Endothelial cell of umbilical vein (primary cell): Measurements from ENCODE around the gene CHTF8. TPM values are rescaled to one million over a fixed set of nuclear protein-coding genes. Genes with fewer than 3 reads are reported as not detected.

Experiments
- BruUV-seq: library from RNA; stranded (reverse); fragments of 400-500 nt; replicated peaks from 2 replicates; lab custom pipeline; 2021; lab: Mats Ljungman, UMichigan
- CTCF ChIA-PET: fragments of 300-600, 350-600 bp; sonication (Branson Sonifier 250); formaldehyde crosslinking; loops from one replicate; lab custom pipeline; 2021; ENCODE audit warnings: antibody characterized with exemption, inconsistent platforms; lab: Charles Lee
- POLR2A ChIA-PET: fragments of 300-600, 350-600 bp; sonication (Branson Sonifier 250); formaldehyde crosslinking; loops from one replicate; lab custom pipeline; 2021; ENCODE audit warnings: antibody characterized with exemption, inconsistent platforms; lab: Charles Lee
- DNase-seq: peaks from one replicate; pipeline ENCODE4 v3.0.0-alpha.2; 2011; ENCODE audit warnings: low read depth, low spot score
- FAIRE-seq: peaks from 2 replicates; lab custom pipeline; 2011; peaks lifted over from hg19 to GRCh38; lab: Jason Lieb, UNC
- H2AFZ ChIP-seq: 2 replicates; pipeline ENCODE4 v1.6.0; 2012; ENCODE audit warnings: low read depth, low read length, control low read depth, inconsistent platforms
- H3K27ac ChIP-seq: 2 replicates; pipeline ENCODE4 v1.5.1; 2011; ENCODE audit warnings: low read depth, mild to moderate bottlenecking, control low read depth, low read length, moderate library complexity; ENCODE audit not compliant: insufficient read depth
- H3K27me3 ChIP-seq, 2 experiments: 2 replicates each; pipeline versions ENCODE4 v1.6.0 to v1.6.1; 2011; ENCODE audit warnings: low read length in 2 of 2, mixed read lengths in 1 of 2; ENCODE audit not compliant: control insufficient read depth in 2 of 2, insufficient read depth in 2 of 2
- H3K36me3 ChIP-seq, 2 experiments: 2 replicates in 1 of 2; 3 replicates in 1 of 2; pipeline ENCODE4 v1.5.1; 2011; ENCODE audit warnings: low read length in 2 of 2, mild to moderate bottlenecking in 1 of 2, moderate library complexity in 1 of 2; ENCODE audit not compliant: control insufficient read depth in 2 of 2, insufficient read depth in 2 of 2; ENCODE audit errors: extremely low read depth in 1 of 2
- H3K4me1 ChIP-seq: 3 replicates; pipeline ENCODE4 v1.5.1; 2011; ENCODE audit warnings: mild to moderate bottlenecking, low read length; ENCODE audit not compliant: control insufficient read depth, insufficient read depth; ENCODE audit errors: extremely low read depth
- H3K4me2 ChIP-seq: 2 replicates; pipeline ENCODE4 v1.6.1; 2011; ENCODE audit warnings: low read length, control low read depth, mixed read lengths; ENCODE audit not compliant: insufficient read depth
- H3K4me3 ChIP-seq, 3 experiments: fragments of 200-600 bp in 1 of 3; sonication (generic), shearing (Covaris generic) in 1 of 3; replicated peaks in 1 of 3; 2 replicates each; pipeline ENCODE4 v1.5.1; 2011 to 2016; ENCODE audit warnings: control low read depth in 3 of 3, low read length in 3 of 3, mild to moderate bottlenecking in 2 of 3, inconsistent platforms in 1 of 3, low read depth in 1 of 3, moderate library complexity in 1 of 3; ENCODE audit not compliant: insufficient read depth in 1 of 3
- H3K79me2 ChIP-seq: 2 replicates; pipeline ENCODE4 v1.6.0; 2012; ENCODE audit warnings: low read length, inconsistent platforms; ENCODE audit not compliant: control insufficient read depth, insufficient read depth
- H3K9ac ChIP-seq: replicated peaks from 2 replicates; pipeline ENCODE3; 2011; ENCODE audit warnings: low read length, control low read depth; ENCODE audit not compliant: insufficient read depth; ENCODE audit errors: extremely low read depth
- H3K9me1 ChIP-seq: replicated peaks from 3 replicates; pipeline ENCODE4 v1.6.0; 2011; ENCODE audit warnings: mild to moderate bottlenecking, low read length; ENCODE audit not compliant: control insufficient read depth, insufficient read depth; ENCODE audit errors: extremely low read depth
- H3K9me3 ChIP-seq: replicated peaks from 2 replicates; pipeline ENCODE4 v1.5.1; 2012; ENCODE audit warnings: low read length, inconsistent platforms; ENCODE audit not compliant: control insufficient read depth, insufficient read depth
- H4K20me1 ChIP-seq: replicated peaks from 2 replicates; pipeline ENCODE3; 2011; ENCODE audit warnings: mild to moderate bottlenecking, low read length; ENCODE audit not compliant: control insufficient read depth, insufficient read depth; ENCODE audit errors: extremely low read depth
- EZH2 ChIP-seq: IDR thresholded peaks from 2 replicates; pipeline ENCODE4 v1.6.1; 2012; ENCODE audit warnings: borderline replicate concordance, low read depth, mild to moderate bottlenecking, moderate library complexity, low read length, inconsistent platforms; ENCODE audit not compliant: severe bottlenecking
- FOS ChIP-seq: IDR thresholded peaks from 2 replicates; pipeline ENCODE4 v1.6.1; 2011; ENCODE audit warnings: mild to moderate bottlenecking, low read length, moderate library complexity, borderline replicate concordance; ENCODE audit not compliant: insufficient read depth
- GATA2 ChIP-seq: IDR thresholded peaks from 2 replicates; pipeline ENCODE4 v1.7.0; 2011; ENCODE audit warnings: low read depth, mild to moderate bottlenecking, moderate library complexity, mixed read lengths, low read length; ENCODE audit not compliant: insufficient read length, insufficient read depth
- JUN ChIP-seq: IDR thresholded peaks from 2 replicates; pipeline ENCODE4 v1.6.1; 2011; ENCODE audit warnings: borderline replicate concordance, low read depth; ENCODE audit not compliant: insufficient read length, insufficient read depth
- MAX ChIP-seq: IDR thresholded peaks from 2 replicates; pipeline ENCODE4 v1.6.1; 2011; ENCODE audit not compliant: insufficient read depth, insufficient read length
- MYC ChIP-seq: IDR thresholded peaks from one replicate; pipeline ENCODE4 v1.6.1; 2011; ENCODE audit warnings: mild to moderate bottlenecking, low read depth, low read length
- POLR2A ChIP-seq: IDR thresholded peaks from 2 replicates; pipeline ENCODE4 v1.6.1; 2012; ENCODE audit warnings: low read depth, mild to moderate bottlenecking, control low read depth, low read length
- POLR2AphosphoS5 ChIP-seq: IDR thresholded peaks from 2 replicates; pipeline ENCODE4 v1.6.1; 2012; ENCODE audit warnings: low read depth, mild to moderate bottlenecking, control low read depth, low read length, moderate library complexity; ENCODE audit not compliant: insufficient read depth
- dilution Hi-C: fragments of 300-500 bp; cut with MboI; formaldehyde crosslinking; loops from one replicate; pipeline ENCODE4 v1.15.0; 2019; ENCODE audit warnings: low sequenced_read_pairs; ENCODE audit not compliant: extremely low pct_ligation_motif_present
- intact Hi-C: fragments of 100-400 bp; cut with micrococcal nuclease; formaldehyde crosslinking; loops from one replicate; pipeline ENCODE4 v1.10.0; 2022
- polyA plus RNA-seq, 4 experiments: library from polyadenylated mRNA; depleted of rRNA in 3 of 4; stranded (reverse) in 3 of 4; unstranded in 1 of 4; fragments of >200 nt; gene quantifications; 2 replicates each; pipeline versions ENCODE4 v1.2.1 to v1.2.3, GENCODE V29; 2011 to 2012; ENCODE audit warnings: missing spikeins in 1 of 4
- total RNA-seq: library from RNA; stranded (reverse); gene quantifications from 2 replicates; pipeline ENCODE4 v1.2.3, GENCODE V29; 2021
- TF ChIP-seq, protein P1 (sequence below), 2 donors: IDR thresholded peaks; 1 replicate in 1 of 2; 2 replicates in 1 of 2; pipeline ENCODE4 v1.5.1; 2011; ENCODE audit warnings: low read length in 2 of 2, mild to moderate bottlenecking in 2 of 2, moderate library complexity in 2 of 2, control low read depth in 1 of 2, inconsistent platforms in 1 of 2, low read depth in 1 of 2; ENCODE audit not compliant: insufficient read depth in 1 of 2; ENCODE audit errors: extremely low read depth in 1 of 2

Gene CHTF8
- total and polyA plus RNA-seq, 2 donors (not counting 3 experiments of a cell fraction or from before 2014, with no cell fraction given) = 128 to 131 TPM

DNA sequence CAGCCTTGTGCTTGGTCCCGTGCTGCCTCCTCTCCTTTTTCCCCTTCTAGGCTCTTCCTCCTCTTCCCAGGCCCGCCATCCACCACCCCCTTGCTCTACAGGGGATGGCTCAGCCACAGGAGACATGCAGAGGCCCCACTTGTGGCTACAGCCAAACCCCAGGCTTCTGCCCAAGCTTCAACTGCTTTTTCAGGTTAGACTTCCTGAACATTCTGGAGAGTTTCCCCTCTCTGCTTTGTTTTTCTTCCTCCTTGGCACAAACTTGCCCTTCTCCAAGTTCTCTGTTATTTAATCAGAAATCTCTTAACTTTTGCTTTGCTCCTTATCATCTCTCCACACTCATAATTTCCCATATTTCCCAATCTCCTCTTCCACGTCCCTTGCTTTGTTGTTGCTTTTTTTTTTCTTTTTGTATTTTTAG lies 45.2 kb downstream of the CHTF8 start:
- BruUV-seq = no TSS peak
- FAIRE-seq (peak; percentile 58), DNase-seq (peak; percentile 81)
- Histone ChIP-seq H3K36me3 (no peaks in the 10 kb centered on the region), H3K4me2 (no peak overlapping the region), H3K9me1 (no peaks in the 10 kb centered on the region), H2AFZ (peak overlapping the region; percentile 6), H3K4me3 (no peak overlapping the region), H3K27ac (no peak overlapping the region), H3K27me3 (no peaks in the 10 kb centered on the region), H4K20me1 (no peaks in the 10 kb centered on the region), H3K79me2 (no peaks in the 10 kb centered on the region), H3K9me3 (no peaks in the 10 kb centered on the region), H3K4me1 (peaks cover 5% of the 10 kb centered on the region), H3K9ac (no peak overlapping the region)
- POLR2A ChIA-PET = no interaction called here
- TF ChIP-seq POLR2AphosphoS5 = no peak
- TF ChIP-seq JUN = no peak
- no peak for TF ChIP-seq FOS
- no peak for TF ChIP-seq MYC
- no peak for TF ChIP-seq MAX
- no peak for TF ChIP-seq EZH2
- TF ChIP-seq, protein P1, sequence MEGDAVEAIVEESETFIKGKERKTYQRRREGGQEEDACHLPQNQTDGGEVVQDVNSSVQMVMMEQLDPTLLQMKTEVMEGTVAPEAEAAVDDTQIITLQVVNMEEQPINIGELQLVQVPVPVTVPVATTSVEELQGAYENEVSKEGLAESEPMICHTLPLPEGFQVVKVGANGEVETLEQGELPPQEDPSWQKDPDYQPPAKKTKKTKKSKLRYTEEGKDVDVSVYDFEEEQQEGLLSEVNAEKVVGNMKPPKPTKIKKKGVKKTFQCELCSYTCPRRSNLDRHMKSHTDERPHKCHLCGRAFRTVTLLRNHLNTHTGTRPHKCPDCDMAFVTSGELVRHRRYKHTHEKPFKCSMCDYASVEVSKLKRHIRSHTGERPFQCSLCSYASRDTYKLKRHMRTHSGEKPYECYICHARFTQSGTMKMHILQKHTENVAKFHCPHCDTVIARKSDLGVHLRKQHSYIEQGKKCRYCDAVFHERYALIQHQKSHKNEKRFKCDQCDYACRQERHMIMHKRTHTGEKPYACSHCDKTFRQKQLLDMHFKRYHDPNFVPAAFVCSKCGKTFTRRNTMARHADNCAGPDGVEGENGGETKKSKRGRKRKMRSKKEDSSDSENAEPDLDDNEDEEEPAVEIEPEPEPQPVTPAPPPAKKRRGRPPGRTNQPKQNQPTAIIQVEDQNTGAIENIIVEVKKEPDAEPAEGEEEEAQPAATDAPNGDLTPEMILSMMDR (IDR thresholded peaks at IDR 0.05; ENCODE audit: extremely low read depth in 1 of 2, insufficient read depth in 1 of 2, low read depth in 1 of 2, low read length in 2 of 2) = no peak
- TF ChIP-seq POLR2A = no peak
- no peak for TF ChIP-seq GATA2
- intact Hi-C loops (no loop called here), dilution Hi-C loops (no loop called here)
- CTCF ChIA-PET = no interaction called here
